ENCODE data around the gene GNA15. TPM values are rescaled to one million over a fixed set of nuclear protein-coding genes. Genes with fewer than 3 reads are reported as not detected.
"Not testable (repeated sequence)": the region's sequence is repeated elsewhere in the genome, so short reads cannot be mapped to it uniquely, and the experiment has no call there.

GNA15 gene
- total RNA-seq, 1 donor from 2014 or later, result 1.9 TPM

- DNase-seq, result no peak
These were observed 41.1 kb downstream of the GNA15 start for GRCh38 chr19:3176715-3177501.

- DNase-seq, result no peak
These were observed 42.6 kb downstream of the GNA15 start, which contains the start of gene S1PR4 for GRCh38 chr19:3178377-3178972. Gene S1PR4 (plus strand): TSS chr19:3178769. CDS start chr19:3178793, 24 bp downstream.

GRCh38 chr19:3178973-3179738, 43.3 kb downstream of the GNA15 start:
- no peak for DNase-seq

GRCh38 chr19:3179739-3180293, 44.0 kb downstream of the GNA15 start:
- DNase-seq, result no peak

GRCh38 chr19:3183721-3184641, 48.1 kb downstream of the GNA15 start:
- no peak for DNase-seq

GRCh38 chr19:3184847-3185460, 49.1 kb downstream of the GNA15 start:
- DNase-seq, result no peak

- peak; percentile 95 for DNase-seq
These were observed 49.8 kb downstream of the GNA15 start, which contains the start of gene NCLN for GRCh38 chr19:3185461-3186159. Gene NCLN (plus strand): TSS chr19:3185930. CDS start chr19:3186031, 101 bp downstream.

GRCh38 chr19:3186160-3186688, 50.4 kb downstream of the GNA15 start:
- DNase-seq, result no peak

GRCh38 chr19:3186891-3187661, 51.2 kb downstream of the GNA15 start:
- no peak for DNase-seq

- no peak for DNase-seq
These were observed 52.1 kb downstream of the GNA15 start for GRCh38 chr19:3187662-3188511.

- DNase-seq, result no peak
These were observed 53.1 kb downstream of the GNA15 start for GRCh38 chr19:3188627-3189596.

- DNase-seq, result no peak
These were observed 54.1 kb downstream of the GNA15 start for GRCh38 chr19:3189702-3190469.

GRCh38 chr19:3190470-3190770, 54.6 kb downstream of the GNA15 start:
- DNase-seq, result no peak

- DNase-seq, result no peak
These were observed 55.3 kb downstream of the GNA15 start for GRCh38 chr19:3190921-3191805.

GRCh38 chr19:3191806-3192104, 55.9 kb downstream of the GNA15 start:
- DNase-seq, result not testable (repeated sequence)

- DNase-seq, result no peak
These were observed 56.4 kb downstream of the GNA15 start for GRCh38 chr19:3192228-3192635.

All from occipital lobe (tissue), 2 donors.